Measurements from ENCODE around the gene PPP1R27.

DNA sequence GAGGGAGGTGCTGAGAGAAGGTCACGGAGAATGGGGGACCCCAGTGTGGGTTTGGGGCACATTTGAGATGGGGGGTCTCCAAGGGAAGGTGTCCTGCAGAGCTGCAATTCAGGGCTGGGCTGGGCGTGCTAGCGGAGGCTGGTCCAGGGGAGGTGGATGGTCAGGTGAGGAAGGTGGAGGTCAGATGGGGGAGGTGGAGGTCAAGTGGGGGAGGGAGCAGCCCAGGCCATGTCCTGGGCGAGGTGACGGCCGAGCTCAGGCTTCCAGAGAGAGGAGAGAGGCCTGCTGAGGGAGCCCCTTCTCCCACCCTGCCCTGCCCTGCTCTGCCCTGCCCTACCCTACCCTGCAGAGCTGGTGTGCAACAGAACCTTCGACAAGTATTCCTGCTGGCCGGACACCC is 24.4 kb downstream of the PPP1R27 start:
- TF ChIP-seq, protein P1, sequence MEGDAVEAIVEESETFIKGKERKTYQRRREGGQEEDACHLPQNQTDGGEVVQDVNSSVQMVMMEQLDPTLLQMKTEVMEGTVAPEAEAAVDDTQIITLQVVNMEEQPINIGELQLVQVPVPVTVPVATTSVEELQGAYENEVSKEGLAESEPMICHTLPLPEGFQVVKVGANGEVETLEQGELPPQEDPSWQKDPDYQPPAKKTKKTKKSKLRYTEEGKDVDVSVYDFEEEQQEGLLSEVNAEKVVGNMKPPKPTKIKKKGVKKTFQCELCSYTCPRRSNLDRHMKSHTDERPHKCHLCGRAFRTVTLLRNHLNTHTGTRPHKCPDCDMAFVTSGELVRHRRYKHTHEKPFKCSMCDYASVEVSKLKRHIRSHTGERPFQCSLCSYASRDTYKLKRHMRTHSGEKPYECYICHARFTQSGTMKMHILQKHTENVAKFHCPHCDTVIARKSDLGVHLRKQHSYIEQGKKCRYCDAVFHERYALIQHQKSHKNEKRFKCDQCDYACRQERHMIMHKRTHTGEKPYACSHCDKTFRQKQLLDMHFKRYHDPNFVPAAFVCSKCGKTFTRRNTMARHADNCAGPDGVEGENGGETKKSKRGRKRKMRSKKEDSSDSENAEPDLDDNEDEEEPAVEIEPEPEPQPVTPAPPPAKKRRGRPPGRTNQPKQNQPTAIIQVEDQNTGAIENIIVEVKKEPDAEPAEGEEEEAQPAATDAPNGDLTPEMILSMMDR (IDR thresholded peaks at IDR 0.05) = no peak
- no peak for TF ChIP-seq POLR2AphosphoS5 (IDR thresholded peaks at IDR 0.05)
